ENCODE data around the gene ZSCAN4. TPM values are rescaled to one million over a fixed set of nuclear protein-coding genes. Genes with fewer than 3 reads are reported as not detected.

The ZSCAN4 gene
- total RNA-seq, 6 experiments from 2014 or later: not detected

- Mint-ChIP-seq H3K9me3 (no peaks in the 10 kb centered on the region), H3K27ac (no peak overlapping the region), H3K4me1 (ENCODE audit: low read depth) (no peaks in the 10 kb centered on the region), H3K4me3 (peak overlapping the region; percentile 87; the same call in 1 of the 2 replicates), H3K27me3 (ENCODE audit: insufficient read depth) (peaks cover 10% of the 10 kb centered on the region), H3K36me3 (ENCODE audit: low read depth) (no peaks in the 10 kb centered on the region)
- no peak for DNase-seq
- TF ChIP-seq CTCF (IDR thresholded peaks at IDR 0.05): no peak
These were observed 3.4 kb upstream of the ZSCAN4 start for GRCh38 chr19:57665261-57665806.

- Mint-ChIP-seq H3K4me1 (ENCODE audit: low read depth) (no peaks in the 10 kb centered on the region), H3K36me3 (ENCODE audit: low read depth) (no peaks in the 10 kb centered on the region), H3K9me3 (no peaks in the 10 kb centered on the region), H3K27me3 (ENCODE audit: insufficient read depth) (peaks cover 9% of the 10 kb centered on the region), H3K4me3 (no peak overlapping the region), H3K27ac (no peak overlapping the region)
- DNase-seq: no peak
- TF ChIP-seq CTCF (IDR thresholded peaks at IDR 0.05): no peak
These were observed 1.5 kb upstream of the ZSCAN4 start for GRCh38 chr19:57667228-57667627.

- TF ChIP-seq CTCF (IDR thresholded peaks at IDR 0.05): no peak
- Mint-ChIP-seq H3K9me3 (no peaks in the 10 kb centered on the region), H3K36me3 (ENCODE audit: low read depth) (no peaks in the 10 kb centered on the region), H3K4me1 (ENCODE audit: low read depth) (no peaks in the 10 kb centered on the region), H3K27me3 (ENCODE audit: insufficient read depth) (peaks cover 2% of the 10 kb centered on the region), H3K27ac (no peak overlapping the region), H3K4me3 (no peak overlapping the region)
- DNase-seq: no peak
These were observed 2.6 kb downstream of the ZSCAN4 start for GRCh38 chr19:57671124-57671895.

GRCh38 chr19:57672466-57672865, 3.7 kb downstream of the ZSCAN4 start:
- H3K36me3 Mint-ChIP-seq (ENCODE audit: low read depth): no peaks in the 10 kb centered on the region
- no peak for DNase-seq
- no peaks in the 10 kb centered on the region for H3K9me3 Mint-ChIP-seq
- peaks cover 2% of the 10 kb centered on the region; the same call in 1 of the 2 replicates for H3K27me3 Mint-ChIP-seq (ENCODE audit: insufficient read depth)
- TF ChIP-seq CTCF (IDR thresholded peaks at IDR 0.05): no peak
- H3K4me3 Mint-ChIP-seq: no peak overlapping the region
- H3K4me1 Mint-ChIP-seq (ENCODE audit: low read depth): no peaks in the 10 kb centered on the region
- H3K27ac Mint-ChIP-seq: no peak overlapping the region

GRCh38 chr19:57675881-57676280, 7.1 kb downstream of the ZSCAN4 start:
- peaks cover 2% of the 10 kb centered on the region; the same call in 1 of the 2 replicates for H3K27me3 Mint-ChIP-seq (ENCODE audit: insufficient read depth)
- DNase-seq: no peak

More at GRCh38 chr19:57675881-57676280, 7.1 kb downstream of the ZSCAN4 start:
- no peak overlapping the region for H3K4me3 Mint-ChIP-seq
- TF ChIP-seq CTCF (IDR thresholded peaks at IDR 0.05): no peak
- H3K4me1 Mint-ChIP-seq (ENCODE audit: low read depth): no peaks in the 10 kb centered on the region
- H3K27ac Mint-ChIP-seq: no peak overlapping the region
- H3K36me3 Mint-ChIP-seq (ENCODE audit: low read depth): no peaks in the 10 kb centered on the region
- H3K9me3 Mint-ChIP-seq: no peaks in the 10 kb centered on the region
